NCI-H1930 (cell line): Measurements from ENCODE around the gene FRMD4A.
"Not testable (repeated sequence)": the region's sequence is repeated elsewhere in the genome, so short reads cannot be mapped to it uniquely, and the experiment has no call there.

Experiments
- DNase-seq, 2 experiments: peaks; one replicate each; lab custom pipeline; 2025; lab: John Stamatoyannopoulos, UW

Gene FRMD4A

DNA sequence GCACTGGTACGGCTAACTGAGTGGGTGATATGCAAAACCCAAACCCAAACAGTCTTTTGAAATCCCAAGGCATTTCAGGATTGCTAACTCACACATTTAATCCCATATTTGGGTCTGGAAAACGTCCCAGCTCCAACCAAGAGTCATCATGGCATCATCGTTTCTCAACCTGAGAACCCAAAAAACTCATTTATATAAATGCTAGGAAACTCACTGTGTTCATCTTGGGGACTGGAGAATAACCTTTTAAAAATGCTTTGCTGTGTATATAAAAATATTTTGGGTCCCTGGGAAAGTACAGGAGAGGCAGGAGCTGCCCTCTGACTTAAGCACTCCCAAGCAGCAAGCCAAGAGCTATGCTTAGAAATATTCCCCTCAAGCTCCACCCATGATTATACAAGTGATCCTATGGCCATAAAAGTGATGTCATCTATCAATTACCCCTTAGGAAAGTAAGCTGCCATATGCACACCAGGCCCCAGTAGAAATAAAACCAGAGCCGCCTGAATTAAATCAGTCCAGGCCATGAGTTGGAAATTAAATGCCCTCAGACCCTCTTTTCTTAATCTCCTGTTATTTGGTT is 352.1 kb downstream of the FRMD4A start:
- no peak for DNase-seq

DNA sequence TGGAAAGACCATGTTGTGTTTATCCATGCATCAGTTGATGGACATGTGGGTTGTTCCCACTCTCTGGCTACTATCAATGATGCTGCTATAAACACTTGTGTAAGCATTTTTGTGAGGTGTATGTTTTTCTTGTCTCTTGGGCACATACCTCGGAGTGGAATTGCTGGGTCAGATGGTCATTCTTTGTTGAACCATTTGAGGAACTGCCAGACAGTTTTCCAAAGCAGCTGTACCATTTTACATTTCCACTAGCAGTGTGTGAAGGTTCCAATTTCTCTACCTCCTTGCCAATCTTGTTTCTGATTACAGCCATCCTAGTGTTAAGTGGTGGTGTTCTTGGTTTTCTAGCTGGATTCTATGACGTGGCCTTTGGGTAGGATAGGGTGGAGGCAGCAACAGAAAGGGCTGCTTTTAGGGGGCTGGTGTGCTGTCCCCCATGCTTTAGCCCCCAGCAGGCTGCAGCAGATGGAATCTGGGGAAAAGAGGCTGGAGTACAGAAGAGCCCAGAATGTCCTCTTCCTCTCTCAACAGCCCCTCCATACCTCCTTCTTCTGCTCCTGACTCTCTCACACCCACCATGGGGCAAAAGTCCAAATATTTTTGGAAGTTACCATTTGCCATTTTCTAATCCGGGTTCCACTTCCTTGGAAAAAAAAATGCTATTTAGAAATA is 352.7 kb downstream of the FRMD4A start:
- no peak for DNase-seq

DNA sequence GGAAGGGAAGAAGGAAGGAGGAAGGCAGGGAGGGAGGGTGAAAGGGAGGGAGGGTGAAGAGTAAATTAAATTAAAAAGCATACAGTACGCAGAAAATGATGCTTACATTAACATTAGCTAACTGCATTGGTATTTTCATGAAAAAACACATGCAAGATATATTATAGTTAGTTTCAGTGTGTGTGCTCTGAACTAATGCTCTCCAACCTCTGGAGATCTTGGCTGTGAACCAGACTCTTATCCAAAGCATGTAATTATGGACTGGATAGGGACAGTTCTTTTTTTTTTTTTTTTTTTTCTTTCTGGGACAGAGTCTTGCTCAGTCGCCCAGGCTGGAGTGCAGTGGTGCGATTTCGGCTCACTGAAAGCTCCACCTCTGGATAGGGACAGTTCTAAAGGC is 357.0 kb downstream of the FRMD4A start:
- DNase-seq, result no peak

DNA sequence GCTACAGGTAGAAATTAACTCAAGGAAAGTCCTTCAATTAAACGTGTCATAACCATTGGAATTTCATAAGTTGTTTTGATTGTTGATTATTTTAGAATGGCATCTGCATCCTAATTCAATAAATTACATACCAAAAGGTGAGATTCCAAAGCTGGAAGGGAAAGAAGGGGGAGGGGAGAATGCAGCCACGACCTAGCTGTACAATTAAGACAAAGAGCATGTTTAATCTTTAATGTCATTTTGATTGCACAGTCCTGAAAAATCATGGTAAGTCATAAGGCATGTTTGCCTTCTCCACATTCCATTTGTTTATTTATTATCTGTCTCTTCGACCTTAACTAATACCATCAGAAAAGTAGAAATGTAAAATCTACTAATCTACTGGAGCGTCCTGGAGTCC is 358.1 kb downstream of the FRMD4A start:
- no peak for DNase-seq

DNA sequence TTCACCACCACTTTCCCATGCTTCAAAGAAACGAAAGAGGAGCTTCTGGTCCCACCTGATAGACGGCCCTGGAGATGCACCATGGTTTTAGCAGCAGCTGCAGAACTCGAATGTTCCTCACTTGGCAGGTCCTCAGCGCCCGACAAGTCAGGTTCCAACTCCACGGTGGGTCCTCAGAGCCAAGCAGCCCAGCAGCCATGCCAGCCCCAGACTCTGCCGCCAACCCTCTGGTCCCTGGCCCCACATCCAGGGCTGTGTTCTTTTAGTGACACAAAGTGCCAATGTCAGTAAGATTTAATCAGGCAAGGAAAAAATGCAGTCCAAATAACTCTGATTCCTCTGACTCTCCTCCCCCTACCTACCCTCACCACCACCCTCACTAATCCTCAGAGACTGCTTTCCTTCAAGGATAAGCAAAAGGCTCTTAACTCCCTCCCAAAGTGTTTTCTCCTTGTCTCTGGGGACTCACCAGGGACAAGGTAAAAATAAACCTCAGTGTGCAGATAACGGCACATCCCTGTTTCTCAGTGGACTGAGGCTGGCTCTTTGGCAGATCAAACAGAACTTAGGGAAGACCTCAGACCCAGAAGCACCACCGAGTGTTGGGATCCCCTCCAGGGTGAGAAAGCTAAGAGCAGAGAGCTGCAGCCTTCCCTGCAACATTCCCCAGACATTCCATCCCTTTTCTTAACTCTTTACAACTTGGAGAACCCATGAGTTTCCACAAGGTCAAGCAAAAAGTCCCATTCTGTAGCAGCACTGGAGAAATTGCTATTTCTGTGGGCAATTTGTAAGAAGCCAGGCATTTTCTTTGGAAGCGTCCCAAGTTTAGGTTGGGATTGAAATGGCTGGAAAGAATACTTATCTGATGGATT is 358.9 kb downstream of the FRMD4A start:
- no peak for DNase-seq

DNA sequence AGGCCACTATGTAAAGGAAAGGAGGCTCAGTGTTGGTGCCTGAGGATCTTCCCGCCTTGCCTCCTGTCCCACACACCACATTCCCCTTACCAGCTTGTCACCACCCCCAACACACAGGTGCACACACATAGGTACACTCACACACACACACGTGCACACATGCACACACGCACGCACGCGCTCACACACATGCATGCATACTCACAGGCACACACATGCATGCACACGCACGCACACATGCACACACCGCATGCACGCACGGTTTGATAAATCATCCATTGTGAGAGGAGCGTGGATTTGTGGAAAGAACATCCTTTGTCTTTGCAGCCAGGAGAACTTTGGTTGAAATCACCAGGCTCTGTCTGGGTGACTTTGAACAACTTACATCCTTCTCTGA is 359.8 kb downstream of the FRMD4A start:
- DNase-seq, result no peak

DNA sequence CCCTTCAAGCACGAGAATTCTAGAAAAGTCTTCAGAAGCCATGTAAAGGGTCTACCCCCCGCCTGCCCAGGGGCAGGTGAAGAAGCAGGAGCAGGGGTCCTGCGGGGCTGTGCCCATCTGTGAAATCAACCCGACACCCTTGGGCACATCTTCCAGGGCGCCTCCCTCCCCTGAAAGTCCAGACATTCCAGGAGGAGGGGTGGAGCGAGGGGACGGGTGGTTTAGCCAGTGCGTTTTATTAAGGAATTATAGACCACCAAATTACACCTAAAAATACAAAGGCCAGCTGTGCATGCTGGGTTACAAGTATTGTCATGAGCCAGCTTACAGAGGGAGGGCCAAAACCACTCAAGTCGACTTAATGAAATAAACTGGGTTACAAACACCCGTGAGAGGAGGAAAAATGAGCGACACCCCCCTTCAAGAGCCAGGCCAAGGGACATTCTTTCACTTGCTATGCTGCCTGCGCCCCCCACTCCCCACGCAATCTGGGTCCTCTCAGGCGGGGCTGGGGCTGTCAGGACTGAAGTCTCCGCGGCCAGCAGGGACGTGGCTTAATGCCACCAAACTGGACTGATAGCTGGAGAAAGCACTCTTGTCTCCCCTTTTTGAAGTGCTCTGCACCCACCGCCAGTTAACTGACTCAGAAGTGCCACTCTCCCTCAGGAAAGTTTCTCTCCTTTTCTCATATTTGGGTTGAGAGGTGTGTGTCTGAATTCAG is 360.3 kb downstream of the FRMD4A start:
- no peak for DNase-seq

DNA sequence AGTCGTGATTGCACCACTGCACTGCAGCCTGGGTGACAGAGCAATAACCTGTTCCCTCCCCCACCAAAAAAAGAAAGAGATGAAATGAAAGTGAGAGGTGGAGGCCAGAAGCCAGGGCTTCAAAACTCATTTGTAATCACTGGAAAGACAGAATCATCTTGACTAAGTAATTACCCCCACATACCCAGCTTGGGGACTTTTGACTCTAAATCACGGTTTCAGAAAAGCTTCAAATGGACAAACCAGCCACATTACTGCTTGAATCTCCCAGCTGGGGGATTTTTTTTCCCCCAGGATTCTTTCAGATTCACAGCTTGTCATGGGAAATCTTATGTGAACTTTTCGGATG is 361.0 kb downstream of the FRMD4A start:
- DNase-seq, result no peak

DNA sequence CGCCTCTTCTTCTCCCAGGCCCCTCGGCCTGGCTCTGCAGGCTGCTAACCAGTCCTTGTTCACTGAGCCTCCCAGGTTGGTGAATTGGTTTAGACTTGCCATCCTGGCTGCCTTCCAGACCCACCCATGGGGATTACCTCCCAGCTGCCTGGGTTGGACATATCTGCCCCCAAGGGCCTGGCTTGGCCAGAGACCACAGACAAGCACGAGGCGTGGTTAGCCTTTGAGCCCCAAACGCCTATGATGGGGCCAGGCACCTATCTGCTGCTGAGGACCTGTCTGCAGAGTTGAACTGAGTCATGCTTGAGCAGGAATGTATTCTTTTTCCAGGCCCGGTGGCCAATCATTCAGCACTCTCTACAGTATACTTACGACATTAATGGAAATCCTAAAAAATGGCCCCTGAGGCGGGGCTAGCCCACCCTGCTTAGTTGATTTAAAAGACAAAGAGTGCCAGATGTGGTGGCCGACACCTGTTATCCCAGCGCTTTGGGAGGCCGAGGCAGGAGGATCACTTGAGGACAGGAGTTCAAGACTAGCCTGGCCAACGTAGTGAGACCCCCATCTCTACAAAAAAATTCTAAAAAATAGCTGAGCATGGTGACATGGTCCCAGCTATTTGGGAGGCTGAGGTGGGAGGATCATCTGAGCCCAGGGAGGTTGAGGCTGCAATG is 361.5 kb downstream of the FRMD4A start:
- no peak for DNase-seq

DNA sequence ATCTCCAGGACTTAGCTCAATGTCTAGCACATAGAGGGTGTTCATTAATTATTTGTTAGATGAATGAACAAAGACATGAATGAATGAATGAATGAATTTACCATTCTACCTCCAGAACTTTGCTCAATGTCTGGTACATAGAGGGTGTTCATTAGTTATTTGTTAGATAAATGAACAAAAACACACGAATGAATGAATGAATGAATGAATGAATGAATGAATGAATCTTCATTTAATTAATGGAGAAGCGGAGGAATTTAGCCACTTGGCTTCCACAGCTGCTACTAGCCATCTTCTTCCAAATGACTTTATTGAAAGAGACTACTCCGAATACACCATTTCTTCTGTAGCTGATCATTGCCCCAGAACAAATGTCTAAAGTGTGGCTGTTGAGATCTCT is 368.9 kb downstream of the FRMD4A start:
- no peak for DNase-seq

DNA sequence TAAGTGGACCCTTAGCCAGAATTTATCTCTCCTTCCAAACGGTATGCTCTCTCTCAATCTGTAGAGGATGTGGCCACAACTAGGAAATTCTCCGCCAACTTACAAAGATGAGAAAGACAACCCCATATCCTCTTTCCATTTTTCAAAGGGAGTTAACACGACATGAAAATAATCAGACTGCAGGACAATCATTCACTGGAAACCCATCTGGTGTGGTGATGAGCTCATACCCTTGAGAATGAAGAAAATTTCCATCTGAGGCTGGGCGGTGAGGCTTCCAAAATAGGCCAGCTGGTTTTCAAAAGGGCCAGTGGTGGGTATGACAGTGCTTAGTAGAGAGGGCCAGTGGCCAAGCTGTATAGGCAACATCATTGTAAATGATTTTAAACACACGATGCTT is 369.6 kb downstream of the FRMD4A start:
- DNase-seq, result no peak

DNA sequence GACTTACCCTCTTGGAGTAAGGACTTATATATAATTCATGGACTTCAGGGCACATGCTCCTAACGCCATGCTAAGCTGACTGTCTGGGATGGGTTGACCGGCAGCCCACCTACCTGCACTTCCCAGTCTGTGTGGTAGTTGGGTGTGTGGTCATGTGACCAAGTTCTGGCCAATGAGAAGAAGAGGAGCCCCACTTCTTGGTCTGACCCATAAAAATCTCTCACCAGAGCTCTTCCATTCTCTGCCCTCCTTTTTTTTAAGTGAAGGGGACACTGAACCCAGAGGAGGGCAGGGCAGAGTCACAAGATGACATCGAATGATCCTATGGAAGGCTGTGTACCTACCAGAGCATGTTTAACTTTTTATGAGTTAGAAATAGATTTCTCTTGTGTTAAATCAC is 370.1 kb downstream of the FRMD4A start:
- DNase-seq, result no peak

DNA sequence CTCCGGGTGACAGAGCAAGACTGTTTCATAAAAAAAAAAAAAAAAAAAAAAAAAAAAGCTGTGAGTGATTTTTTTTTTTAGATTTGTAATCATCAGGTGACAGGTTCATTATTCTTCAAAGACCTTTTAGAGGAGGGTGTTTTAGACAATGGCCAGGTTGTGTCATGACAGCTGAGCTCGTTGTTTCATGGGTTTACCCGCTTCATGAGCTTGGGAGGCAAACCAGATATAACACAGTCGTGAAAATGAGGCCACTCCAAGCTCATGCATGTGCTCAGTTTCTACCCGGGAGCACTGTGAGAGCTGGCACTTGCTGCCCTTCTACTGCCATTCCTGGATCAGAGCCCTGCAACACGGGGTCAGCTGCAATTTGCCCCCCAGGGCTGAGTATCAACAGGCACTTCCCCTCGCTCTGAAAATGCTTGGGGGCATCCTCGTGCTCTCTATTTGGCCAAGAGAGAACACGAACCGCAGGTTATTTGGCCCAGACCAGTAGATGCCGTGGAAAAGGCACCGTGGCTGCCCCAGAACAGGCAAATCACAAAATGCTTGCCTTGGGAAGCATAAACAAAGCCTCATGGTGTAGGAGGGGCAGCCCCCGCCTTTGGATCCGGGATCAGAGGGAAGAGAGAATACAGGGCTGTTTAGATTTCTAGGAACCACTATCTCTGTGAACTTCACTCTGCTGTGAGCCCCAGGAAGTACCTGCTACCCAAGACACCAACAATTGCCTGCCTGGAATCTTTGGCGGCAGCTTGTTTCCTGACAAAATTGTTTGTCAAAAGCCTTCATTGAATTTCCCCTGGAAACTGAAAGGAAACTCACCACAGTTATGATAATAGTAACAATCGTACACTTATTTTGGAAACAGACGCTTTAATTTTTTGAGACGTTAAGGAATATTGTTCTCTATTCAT is 371.0 kb downstream of the FRMD4A start:
- no peak for DNase-seq

DNA sequence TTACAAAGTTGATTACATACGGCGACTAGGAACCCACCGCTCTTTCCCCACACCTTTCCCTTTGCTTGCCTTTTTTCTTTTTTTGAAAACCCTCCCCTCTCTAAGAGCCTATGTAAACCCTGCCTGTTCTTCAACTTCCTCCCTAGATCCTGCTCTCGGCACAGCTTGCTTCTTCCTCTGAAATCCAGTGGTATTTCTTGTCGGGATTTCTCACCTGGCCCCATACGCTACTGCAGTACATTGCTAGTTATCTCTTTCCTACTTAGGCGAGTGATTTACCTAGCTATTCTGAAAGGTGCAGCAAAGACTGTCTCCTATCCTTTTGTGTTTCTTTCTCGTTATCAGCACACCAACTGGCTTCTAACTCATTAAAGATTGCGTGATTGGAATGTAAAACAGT is 372.9 kb downstream of the FRMD4A start:
- no peak for DNase-seq

DNA sequence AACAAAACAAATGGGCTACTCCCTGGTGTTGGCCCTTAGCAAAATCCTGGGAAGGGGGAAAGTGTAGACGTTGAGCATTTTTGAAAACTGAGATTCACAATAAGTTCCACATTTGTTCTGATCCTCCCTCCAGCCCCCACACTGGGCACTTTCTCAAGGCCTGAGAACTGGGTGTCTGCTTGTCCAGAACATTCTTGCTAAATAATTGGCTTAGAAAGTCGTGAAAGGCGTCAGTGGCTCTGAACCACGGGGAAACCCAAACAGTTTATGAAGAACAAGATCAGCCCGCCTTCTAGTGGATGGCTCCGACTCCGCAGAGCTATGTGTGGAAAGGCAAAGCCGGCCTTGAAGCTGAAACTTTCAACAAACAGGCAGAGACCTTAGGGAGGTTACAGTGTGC is 373.9 kb downstream of the FRMD4A start:
- DNase-seq, result no peak

DNA sequence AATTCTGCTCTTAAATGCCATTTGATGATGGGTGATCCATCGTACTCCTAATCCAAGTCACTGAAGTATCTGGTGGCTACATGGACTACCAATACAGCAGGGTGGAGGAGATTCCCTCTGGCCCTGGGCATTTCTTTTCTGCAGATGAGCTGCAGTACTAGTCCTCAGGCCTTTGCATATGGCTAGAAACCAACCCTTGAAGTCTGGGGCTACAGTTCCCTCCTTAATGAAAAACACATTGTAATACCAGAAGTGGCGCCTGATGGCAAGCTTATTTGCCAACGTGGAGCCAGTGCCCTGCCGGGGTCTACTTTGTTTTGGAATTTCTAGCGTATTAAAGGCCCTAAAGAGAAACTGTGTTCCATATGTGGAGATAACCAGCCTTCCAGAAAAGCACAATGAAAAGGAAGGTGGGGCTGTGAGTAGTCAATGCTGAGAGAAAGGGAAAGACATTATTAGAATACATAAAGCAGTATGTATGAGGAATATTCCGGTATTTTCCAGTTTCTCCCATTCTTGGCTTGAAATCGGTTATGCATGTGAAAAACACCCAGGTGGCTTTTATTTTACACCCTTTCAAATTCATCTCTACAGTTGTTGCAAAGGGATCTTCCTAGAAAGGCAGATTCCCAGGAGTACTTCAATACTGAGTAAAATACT is 375.2 kb downstream of the FRMD4A start:
- DNase-seq, result no peak

DNA sequence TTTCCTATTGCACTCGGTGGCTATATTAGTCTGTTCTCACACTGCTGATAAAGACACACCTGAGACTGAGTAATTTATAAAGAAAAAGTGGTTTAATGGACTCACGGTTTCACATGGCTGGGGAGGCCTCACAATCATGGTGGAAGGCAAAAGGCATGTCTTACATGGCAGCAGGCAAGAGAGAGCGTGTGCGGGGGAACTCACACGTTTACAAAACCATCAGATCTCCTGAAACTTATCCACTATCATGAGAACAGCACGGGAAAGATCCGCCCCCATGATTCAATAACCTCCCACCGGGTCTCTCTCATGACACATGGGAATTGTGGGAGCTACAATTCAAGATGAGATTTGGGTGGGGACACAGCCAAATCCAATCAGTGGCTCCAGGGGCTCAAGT is 376.5 kb downstream of the FRMD4A start:
- not testable (repeated sequence) for DNase-seq

DNA sequence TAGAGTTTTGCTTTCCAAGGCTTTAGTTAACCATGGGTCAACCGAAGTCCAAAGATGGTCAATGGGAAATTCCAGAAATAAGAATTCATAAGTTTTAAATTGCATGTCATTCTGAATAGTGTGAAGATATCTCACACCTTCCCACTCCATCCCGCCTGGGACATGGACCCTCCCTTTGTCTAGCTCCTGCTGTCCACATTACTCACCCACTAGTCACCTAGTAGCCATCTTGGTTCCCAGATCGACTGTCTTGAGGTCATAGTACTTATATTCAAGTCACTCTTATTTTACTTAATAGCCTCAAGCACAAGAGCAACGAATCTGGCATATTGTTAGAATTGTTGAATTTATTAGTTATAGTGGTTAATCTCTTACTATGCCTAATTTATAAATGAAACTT is 377.4 kb downstream of the FRMD4A start:
- no peak for DNase-seq

DNA sequence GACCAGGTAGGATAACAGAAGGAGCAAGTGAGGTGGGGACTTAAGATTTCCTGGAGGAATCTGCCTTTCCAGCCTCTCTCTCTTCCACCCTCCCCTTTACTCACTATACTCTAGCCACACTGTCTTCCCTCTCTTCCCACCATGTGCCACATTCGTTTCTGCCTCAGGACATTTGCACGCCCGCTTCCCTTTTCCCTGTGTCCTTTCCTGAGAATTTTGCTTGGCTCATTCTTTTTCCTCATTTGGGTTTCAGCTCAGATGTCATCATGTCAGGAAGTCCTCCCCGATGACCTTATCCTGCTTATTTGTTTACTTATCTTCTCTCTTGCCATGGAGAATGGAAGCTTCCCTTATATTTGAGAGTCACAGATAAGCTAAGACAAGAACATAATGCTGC is 380.2 kb downstream of the FRMD4A start:
- DNase-seq, result no peak

DNA sequence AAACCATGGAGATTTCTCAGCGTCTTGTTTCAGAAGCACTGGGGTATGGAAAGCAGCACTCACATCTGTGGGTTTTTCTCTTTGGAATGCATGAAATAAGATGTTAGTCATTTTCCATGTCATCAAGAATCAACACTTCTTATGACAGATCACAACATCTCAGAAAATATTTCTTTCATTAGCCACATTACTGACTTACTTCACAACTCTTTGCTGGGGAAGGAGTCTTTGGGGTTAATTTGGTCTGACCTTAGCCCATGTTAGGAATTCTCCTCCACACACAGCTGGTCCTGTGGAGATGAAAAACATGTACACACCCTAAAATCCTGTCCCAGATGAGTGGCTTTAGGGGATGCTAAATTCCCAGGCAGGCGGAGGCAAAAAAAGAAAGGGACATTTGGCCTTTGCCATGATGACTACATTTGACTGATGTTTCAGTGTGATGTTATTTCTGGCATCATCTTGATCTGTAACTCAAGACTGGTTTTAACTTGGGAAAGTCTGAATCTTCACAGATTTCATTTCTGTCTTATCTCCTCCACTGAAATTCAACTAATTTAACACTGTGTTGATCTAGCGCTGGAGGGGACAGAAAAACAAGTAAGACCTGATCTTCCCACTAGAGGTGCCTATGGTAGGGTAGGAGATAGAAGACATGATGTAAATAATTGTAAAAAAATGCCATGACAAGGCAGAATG is 380.7 kb downstream of the FRMD4A start:
- no peak for DNase-seq
